Heart left ventricle (tissue), 16 donors: Measurements from ENCODE around the gene ALK. TPM values are rescaled to one million over a fixed set of nuclear protein-coding genes. Genes with fewer than 3 reads are reported as not detected.

Experiments
- ATAC-seq, 4 donors: fragments of 200-7000 bp; cut with Tn5 transposase; one replicate each; pipeline ENCODE4 v1.9.1; 2020 to 2022; ENCODE audit warnings: moderate library complexity in 4 of 4, mild to moderate bottlenecking in 3 of 4, moderate number of reproducible peaks in 1 of 4
- DNase-seq, 5 donors: peaks; one replicate each; pipeline ENCODE4 v3.0.0-alpha.2; 2020
- H3K27ac ChIP-seq, 12 donors: fragments of 200-600 bp; sonication (generic) in 4 of 12; one replicate each; pipeline versions ENCODE4 v1.5.0 to v1.8.0; 2016 to 2022; ENCODE audit warnings: mild to moderate bottlenecking in 2 of 12
- H3K27me3 ChIP-seq, 9 donors: fragments of 200-600 bp; sonication (generic) in 2 of 9; one replicate each; pipeline versions ENCODE4 v1.5.1 to v1.8.0; 2016 to 2022; ENCODE audit warnings: mild to moderate bottlenecking in 3 of 9
- H3K36me3 ChIP-seq, 9 donors: fragments of 200-600 bp; sonication (generic) in 2 of 9; one replicate each; pipeline versions ENCODE4 v1.5.0 to v1.8.0; 2018 to 2022; ENCODE audit warnings: mild to moderate bottlenecking in 2 of 9
- H3K4me1 ChIP-seq, 12 donors: fragments of 200-600 bp; sonication (generic) in 4 of 12; one replicate each; pipeline versions ENCODE4 v1.5.0 to v1.8.0; 2016 to 2022; ENCODE audit warnings: mild to moderate bottlenecking in 3 of 12
- H3K4me3 ChIP-seq, 12 donors: fragments of 200-600 bp; sonication (generic) in 4 of 12; one replicate each; pipeline versions ENCODE4 v1.5.0 to v1.8.0; 2017 to 2022; ENCODE audit warnings: mild to moderate bottlenecking in 9 of 12, moderate library complexity in 4 of 12
- H3K9me3 ChIP-seq, 12 donors: fragments of 200-600 bp; sonication (generic) in 4 of 12; one replicate each; pipeline versions ENCODE4 v1.5.0 to v1.8.0; 2016 to 2022; ENCODE audit warnings: mild to moderate bottlenecking in 1 of 12
- CTCF ChIP-seq, 12 donors: fragments of 200-600 bp; sonication (generic) in 4 of 12; IDR thresholded peaks; one replicate each; pipeline versions ENCODE4 v1.5.0 to v1.8.0; 2018 to 2022; ENCODE audit warnings: antibody characterized with exemption in 12 of 12, mild to moderate bottlenecking in 5 of 12
- POLR2A ChIP-seq, 2 donors: fragments of 450-650 bp; IDR thresholded peaks; one replicate each; pipeline ENCODE4 v1.6.1; 2017; ENCODE audit warnings: antibody characterized with exemption in 2 of 2, mild to moderate bottlenecking in 2 of 2, moderate library complexity in 2 of 2
- WGBS, 4 donors: extraction: QIAGEN DNeasy Blood & Tissue Kit in 2 of 4; methylation state at CpG; one replicate each; pipeline versions ENCODE4 v1.1.5 to v1.1.7; 2013 to 2018; 5-methylcytosine and 5-hydroxymethylcytosine counted together
- intact Hi-C, 10 donors: fragments of 100-400 bp; cut with DNase I; formaldehyde crosslinking; loops; one replicate each; pipeline versions ENCODE4 v1.11.1 to v1.14.2; 2022
- polyA plus RNA-seq, 2 donors: library from polyadenylated mRNA; stranded (reverse); fragments of 200-250 nt; gene quantifications; one replicate each; pipeline ENCODE4 v1.2.3, GENCODE V29; 2013
- total RNA-seq, 9 donors: library from RNA; depleted of rRNA in 2 of 9; stranded (reverse); fragments of >200 nt in 2 of 9; fragmentation: NEBNext Ultra II Directional in 3 of 9; extraction: Animal tissue kit (Norgen Biotek cat#: 25700) in 3 of 9; gene quantifications; one replicate each; pipeline versions ENCODE4 v1.1.0 to v1.2.4, GENCODE V29; 2016 to 2023
- donor health status: ischemic (EF 13 %, LVEDD 7.1; RV severe dilation, severe dysfunction).
- donor health status: healthy with polysubstance abuse.
- donor health status: DM: no; HTN: yes; CAD: no.
- donor health status: DM: no; HTN: no; CAD: no.
- donor health status: ischemic (EF 25% LVEDD 6.9; RV normal size, moderate dysfunction).
- donor health status: ischemic (EF 25% LVEDD 5.7; RV mildly dilated, moderate dysfunction).
- donor health status: healthy.
- donor health status: DM: yes; HTN: yes; CAD: no.
- donor health status: ischemic (EF 35%, LVEDD 5.7; RV mildly dilated, moderate dysfunction).
- donor health status: nonischemic (EF 11% LVEDD 7.7; RV severe dilation, severe dysfunction).
- donor health status: DM: yes; HTN: yes; CAD: no.
- donor health status: PGD.
- donor health status: ischemic (EF 29% LVEDD 5.4; RV normal size, mild dysfunction).
- donor health status: nonischemic (EF 23%, LVEDD 6.1; RV moderate dilation, normal function).

Gene ALK
- total and polyA plus RNA-seq, 11 donors: 0.05 to 0.50 (median 0.13) TPM; not detected in 5

DNA sequence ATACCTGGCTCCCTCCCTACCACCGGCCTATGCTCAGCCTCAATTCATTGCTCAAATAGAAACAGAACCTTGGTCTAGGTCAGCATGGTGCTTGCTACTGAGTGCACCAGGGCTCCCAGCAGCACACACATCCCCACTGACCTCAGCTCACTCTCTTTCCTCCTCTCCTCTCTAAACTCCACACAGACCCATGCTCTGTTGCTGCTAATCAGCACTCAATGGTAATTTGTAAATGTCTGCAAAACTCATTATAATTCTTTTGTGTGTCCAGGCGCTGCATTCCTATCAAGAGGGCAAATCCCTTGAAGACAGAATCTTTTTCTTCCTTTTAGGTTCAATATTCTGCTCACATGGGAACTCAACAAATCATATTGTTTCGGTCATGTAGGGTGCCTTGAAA, 424.0 kb downstream of the ALK start:
- H3K27ac ChIP-seq: no peak overlapping the region
- peaks cover 0 to 4% (median 0%) of the 10 kb centered on the region in 9 donors for H3K27me3 ChIP-seq
- WGBS, 4 donors: 90 to 94% (median 92%) methylated on average over 3 of the region's 3 CpGs
- TF ChIP-seq POLR2A (IDR thresholded peaks at IDR 0.05) (no peak), CTCF (IDR thresholded peaks at IDR 0.05) (no peak)
- no peaks in the 10 kb centered on the region for H3K4me1 ChIP-seq
- no peaks in the 10 kb centered on the region for H3K36me3 ChIP-seq
- H3K9me3 ChIP-seq: no peaks in the 10 kb centered on the region
- DNase-seq: no peak
- no peak overlapping the region for H3K4me3 ChIP-seq
- ATAC-seq: no peak
- intact Hi-C loops: no loop called here

- intact Hi-C loops: no loop called here
- H3K9me3 ChIP-seq: no peaks in the 10 kb centered on the region
Observed at GRCh38 chr2:29496198-29496597, 425.2 kb downstream of the ALK start.

DNA sequence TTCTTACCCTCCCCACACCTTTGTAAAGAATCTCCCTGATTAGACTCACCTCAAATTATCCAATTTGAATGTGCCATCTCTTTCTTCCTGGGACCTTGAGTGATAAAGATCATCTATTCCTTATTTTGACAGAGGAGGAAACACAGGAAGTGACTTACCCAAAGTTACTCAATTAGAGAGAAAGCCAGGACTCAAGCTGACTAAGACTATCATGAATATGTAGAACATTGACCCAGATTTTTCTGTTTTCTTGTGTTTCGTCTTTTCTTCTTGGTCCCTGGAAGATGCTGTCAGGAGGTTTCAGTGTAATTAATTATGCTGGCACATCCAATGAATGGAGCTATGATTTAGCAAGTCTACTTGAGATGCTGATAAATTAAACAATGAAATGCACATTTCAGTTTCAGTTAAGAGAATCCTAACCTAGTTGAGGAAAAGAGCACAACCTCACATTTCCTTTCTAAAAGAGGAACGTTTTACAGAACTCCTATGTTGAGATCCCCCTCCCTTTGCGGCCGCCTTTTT, 425.8 kb downstream of the ALK start:
- intact Hi-C loops: no loop called here
- H3K9me3 ChIP-seq: no peaks in the 10 kb centered on the region
- H3K27me3 ChIP-seq: no peaks in the 10 kb centered on the region
- TF ChIP-seq POLR2A (IDR thresholded peaks at IDR 0.05) (no peak), CTCF (IDR thresholded peaks at IDR 0.05) (no peak)
- 63 to 72% (median 67%) methylated on average over 4 of the region's 4 CpGs for WGBS, 4 donors
- no peaks in the 10 kb centered on the region for H3K36me3 ChIP-seq
- H3K27ac ChIP-seq: no peak overlapping the region
- no peak overlapping the region for H3K4me3 ChIP-seq
- no peaks in the 10 kb centered on the region for H3K4me1 ChIP-seq
- DNase-seq (no peak), ATAC-seq (no peak)

More at GRCh38 chr2:29496198-29496597, 425.2 kb downstream of the ALK start:
- TF ChIP-seq CTCF (IDR thresholded peaks at IDR 0.05) (no peak), POLR2A (IDR thresholded peaks at IDR 0.05) (no peak)
- DNase-seq: no peak
- ATAC-seq: no peak
- Histone ChIP-seq H3K36me3 (no peaks in the 10 kb centered on the region), H3K27ac (no peak overlapping the region), H3K4me1 (no peaks in the 10 kb centered on the region), H3K4me3 (no peak overlapping the region), H3K27me3 (no peaks in the 10 kb centered on the region)
- WGBS, 4 donors: 49 to 56% (median 54%) methylated on average over 1 of the region's 1 CpG

DNA sequence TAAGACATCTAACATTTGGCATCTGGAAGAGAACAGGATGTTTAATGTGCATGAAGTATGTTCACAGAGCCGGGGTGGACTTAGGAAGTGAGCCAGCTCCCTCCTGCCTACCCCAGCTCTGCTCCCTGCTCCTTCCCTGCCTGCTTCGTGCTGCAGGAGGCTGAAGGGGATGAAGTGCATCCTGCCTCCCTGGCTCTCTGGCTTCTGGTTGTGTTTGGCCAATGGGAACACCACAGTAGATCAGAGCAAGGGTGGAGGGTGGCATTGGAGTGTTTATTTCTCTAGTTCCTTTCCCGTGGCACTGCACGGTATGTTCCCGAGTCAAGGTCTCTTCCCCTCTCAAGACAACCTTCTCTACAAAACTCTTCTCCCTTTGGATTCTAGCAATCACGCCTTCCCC, 426.3 kb downstream of the ALK start:
- TF ChIP-seq POLR2A (IDR thresholded peaks at IDR 0.05) (no peak), CTCF (IDR thresholded peaks at IDR 0.05) (no peak)
- Histone ChIP-seq H3K27ac (no peak overlapping the region), H3K4me1 (peaks cover 0 to 1% (median 0%) of the 10 kb centered on the region in 12 donors), H3K27me3 (no peaks in the 10 kb centered on the region), H3K9me3 (no peaks in the 10 kb centered on the region), H3K4me3 (no peak overlapping the region), H3K36me3 (no peaks in the 10 kb centered on the region)
- DNase-seq (no peak), ATAC-seq (no peak)
- intact Hi-C loops: no loop called here
- 66 to 73% (median 69%) methylated on average over 6 of the region's 6 CpGs for WGBS, 4 donors
